CD4-positive, alpha-beta memory T cell (primary cell): ENCODE results near the gene DHX32. TPM values are rescaled to one million over a fixed set of nuclear protein-coding genes. Genes with fewer than 3 reads are reported as not detected.

ENCODE experiments used
- CTCF ChIA-PET: fragments of 350-600 bp; sonication (Branson Sonifier 250); formaldehyde crosslinking; loops from one replicate; lab custom pipeline; 2021; ENCODE audit warnings: inconsistent platforms; ENCODE audit not compliant: partially characterized antibody; lab: Charles Lee
- POLR2A ChIA-PET: fragments of 350-600 bp; sonication (Branson Sonifier 250); formaldehyde crosslinking; loops from one replicate; lab custom pipeline; 2021; ENCODE audit not compliant: partially characterized antibody; lab: Charles Lee
- DNase-seq, 5 donors: peaks; one replicate each; pipeline versions ENCODE4 v3.0.0 to v3.0.0-alpha.2; 2020 to 2022; ENCODE audit warnings: mixed read lengths in 1 of 5
- H3K27ac ChIP-seq: one replicate; pipeline ENCODE4 v1.7.0; 2013; ENCODE audit warnings: low read depth, low read length
- H3K27me3 ChIP-seq: 2 replicates; pipeline ENCODE4 v1.7.0; 2013; ENCODE audit warnings: mild to moderate bottlenecking, low read length, moderate library complexity; ENCODE audit not compliant: insufficient read depth
- H3K36me3 ChIP-seq: 2 replicates; pipeline ENCODE4 v1.7.0; 2013; ENCODE audit warnings: mild to moderate bottlenecking, low read length, moderate library complexity; ENCODE audit not compliant: insufficient read depth
- H3K4me1 ChIP-seq: 2 replicates; pipeline ENCODE4 v1.7.0; 2013; ENCODE audit warnings: mild to moderate bottlenecking, low read length, moderate library complexity; ENCODE audit not compliant: insufficient read depth
- H3K4me3 ChIP-seq, 2 donors: one replicate each; pipeline ENCODE4 v1.7.0; 2013; ENCODE audit warnings: low read length in 2 of 2, mild to moderate bottlenecking in 1 of 2
- H3K9me3 ChIP-seq, 2 donors: one replicate each; pipeline ENCODE4 v1.7.0; 2013; ENCODE audit warnings: low read length in 2 of 2, control low read depth in 1 of 2; ENCODE audit not compliant: control insufficient read depth in 1 of 2
- H3K27ac Mint-ChIP-seq, 7 donors: one replicate each; pipeline ENCODE4 v1.8.0; 2020 to 2021; ENCODE audit warnings: mixed read lengths in 7 of 7, mild to moderate bottlenecking in 6 of 7, inconsistent platforms in 3 of 7, moderate library complexity in 3 of 7
- H3K27me3 Mint-ChIP-seq, 2 donors: one replicate each; pipeline ENCODE4 v1.8.0; 2020 to 2021; ENCODE audit warnings: mixed read lengths in 2 of 2
- H3K36me3 Mint-ChIP-seq, 2 donors: one replicate each; pipeline ENCODE4 v1.8.0; 2020 to 2021; ENCODE audit warnings: mixed read lengths in 2 of 2, inconsistent platforms in 1 of 2, mild to moderate bottlenecking in 1 of 2
- H3K4me1 Mint-ChIP-seq, 4 donors: one replicate each; pipeline ENCODE4 v1.8.0; 2020 to 2021; ENCODE audit warnings: mixed read lengths in 4 of 4, mild to moderate bottlenecking in 1 of 4
- H3K4me3 Mint-ChIP-seq, 8 donors: one replicate each; pipeline ENCODE4 v1.8.0; 2020 to 2021; ENCODE audit warnings: mixed read lengths in 8 of 8, mild to moderate bottlenecking in 7 of 8, moderate library complexity in 6 of 8, inconsistent platforms in 3 of 8
- H3K9me3 Mint-ChIP-seq, 8 donors: one replicate each; pipeline ENCODE4 v1.8.0; 2020 to 2021; ENCODE audit warnings: mixed read lengths in 8 of 8, mild to moderate bottlenecking in 5 of 8, inconsistent platforms in 3 of 8, moderate library complexity in 1 of 8
- intact Hi-C: fragments of 100-400 bp; cut with micrococcal nuclease; formaldehyde crosslinking; loops from one replicate; pipeline ENCODE4 v1.15.1; 2023
- polyA plus RNA-seq, 2 donors: library from polyadenylated mRNA; unstranded; fragments of 300-500 nt; fragmentation: Illumina TruSeq; gene quantifications; one replicate each; pipeline ENCODE4 v1.2.3, GENCODE V29; 2021
- total RNA-seq, 2 experiments: library from RNA; stranded (reverse); gene quantifications; one replicate each; pipeline ENCODE4 v1.2.3, GENCODE V29; 2021

The DHX32 gene
- total and polyA plus RNA-seq, 4 experiments from 2014 or later, result 7.1 to 13.3 (median 8.9) TPM

GRCh38 chr10:125880719-125881118, 373 bp downstream of the DHX32 start:
- H3K36me3 ChIP-seq, result no peaks in the 10 kb centered on the region
- POLR2A ChIA-PET, result no interaction called here
- intact Hi-C loops, result no loop called here
- H3K27me3 ChIP-seq, result no peaks in the 10 kb centered on the region
- H3K27me3 Mint-ChIP-seq, result peaks cover 0 to 1% of the 10 kb centered on the region in 2 donors
- no peaks in the 10 kb centered on the region for H3K4me1 ChIP-seq
- H3K27ac ChIP-seq, result no peak overlapping the region
- H3K4me3 Mint-ChIP-seq, result no peak overlapping the region
- CTCF ChIA-PET, result no interaction called here
- no peaks in the 10 kb centered on the region for H3K9me3 ChIP-seq
- no peaks in the 10 kb centered on the region for H3K4me1 Mint-ChIP-seq
- H3K9me3 Mint-ChIP-seq, result peaks cover 0 to 14% (median 7%) of the 10 kb centered on the region in 8 donors
- H3K27ac Mint-ChIP-seq, result no peak overlapping the region
- H3K4me3 ChIP-seq, result no peak overlapping the region
- no peak for DNase-seq
- peaks cover 3 to 17% of the 10 kb centered on the region in 2 donors for H3K36me3 Mint-ChIP-seq

- POLR2A ChIA-PET, result no interaction called here
- intact Hi-C loops, result no loop called here
- no peak overlapping the region for H3K27ac Mint-ChIP-seq
- no peaks in the 10 kb centered on the region for H3K4me1 Mint-ChIP-seq
- DNase-seq, result no peak
- H3K4me3 Mint-ChIP-seq, result no peak overlapping the region
- Histone ChIP-seq H3K9me3 (no peaks in the 10 kb centered on the region), H3K36me3 (no peaks in the 10 kb centered on the region), H3K4me1 (no peaks in the 10 kb centered on the region), H3K27me3 (no peaks in the 10 kb centered on the region), H3K27ac (no peak overlapping the region), H3K4me3 (no peak overlapping the region)
- CTCF ChIA-PET, result no interaction called here
- H3K9me3 Mint-ChIP-seq, result peaks cover 0 to 17% (median 8%) of the 10 kb centered on the region in 8 donors
- peaks cover 0 to 1% of the 10 kb centered on the region in 2 donors for H3K27me3 Mint-ChIP-seq
- H3K36me3 Mint-ChIP-seq, result peaks cover 3 to 25% of the 10 kb centered on the region in 2 donors
Observed at GRCh38 chr10:125878957-125879835, 1.9 kb downstream of the DHX32 start.

- no peak overlapping the region for H3K27ac Mint-ChIP-seq
- Histone ChIP-seq H3K27me3 (no peaks in the 10 kb centered on the region), H3K9me3 (no peaks in the 10 kb centered on the region), H3K4me3 (no peak overlapping the region), H3K36me3 (no peaks in the 10 kb centered on the region), H3K27ac (no peak overlapping the region), H3K4me1 (no peaks in the 10 kb centered on the region)
- intact Hi-C loops, result no loop called here
- ChIA-PET POLR2A (no interaction called here), CTCF (interaction anchor here (1.2 to 1.8 kb wide), 2 partner anchors 11 to 13 kb away, joined by 3 to 5 read pairs; no protein-coding TSS in a partner anchor)
- H3K36me3 Mint-ChIP-seq, result peaks cover 3 to 18% of the 10 kb centered on the region in 2 donors
- DNase-seq, result no peak
- H3K4me1 Mint-ChIP-seq, result no peaks in the 10 kb centered on the region
- H3K9me3 Mint-ChIP-seq, result peaks cover 0 to 10% (median 5%) of the 10 kb centered on the region in 8 donors
- H3K27me3 Mint-ChIP-seq, result no peaks in the 10 kb centered on the region
- H3K4me3 Mint-ChIP-seq, result no peak overlapping the region
Observed at GRCh38 chr10:125871338-125871737, 9.8 kb downstream of the DHX32 start.

GRCh38 chr10:125868372-125868975, 12.6 kb downstream of the DHX32 start:
- intact Hi-C loops, result no loop called here
- Histone ChIP-seq H3K36me3 (no peaks in the 10 kb centered on the region), H3K27me3 (no peaks in the 10 kb centered on the region), H3K9me3 (no peaks in the 10 kb centered on the region), H3K27ac (no peak overlapping the region), H3K4me1 (no peaks in the 10 kb centered on the region), H3K4me3 (no peak overlapping the region)
- H3K36me3 Mint-ChIP-seq, result peaks cover 3 to 4% of the 10 kb centered on the region in 2 donors
- H3K27ac Mint-ChIP-seq, result no peak overlapping the region
- ChIA-PET CTCF (interaction anchor here (0.8 to 1.8 kb wide), 9 partner anchors 9 to 1985 kb away, joined by 3 to 9 read pairs (median 3); no protein-coding TSS in a partner anchor), POLR2A (no interaction called here)
- peak in 4 of 5 donors; percentile 3 to 21 (median 6) for DNase-seq
- H3K27me3 Mint-ChIP-seq, result no peaks in the 10 kb centered on the region
- H3K4me1 Mint-ChIP-seq, result no peaks in the 10 kb centered on the region
- no peaks in the 10 kb centered on the region for H3K9me3 Mint-ChIP-seq
- H3K4me3 Mint-ChIP-seq, result no peak overlapping the region

GRCh38 chr10:125866421-125867029, 14.6 kb downstream of the DHX32 start:
- Mint-ChIP-seq H3K27ac (no peak overlapping the region), H3K27me3 (no peaks in the 10 kb centered on the region), H3K4me1 (no peaks in the 10 kb centered on the region), H3K36me3 (peaks cover 3 to 4% of the 10 kb centered on the region in 2 donors), H3K4me3 (no peak overlapping the region), H3K9me3 (no peaks in the 10 kb centered on the region)
- ChIA-PET CTCF (interaction anchor here (1.2 kb wide), 1 partner anchor 15 kb away, joined by 3 read pairs; no protein-coding TSS in a partner anchor), POLR2A (no interaction called here)
- H3K27ac ChIP-seq, result no peak overlapping the region
- no peaks in the 10 kb centered on the region for H3K36me3 ChIP-seq
- intact Hi-C loops, result no loop called here
- DNase-seq, result no peak
- no peaks in the 10 kb centered on the region for H3K27me3 ChIP-seq
- H3K4me1 ChIP-seq, result no peaks in the 10 kb centered on the region
- H3K4me3 ChIP-seq, result no peak overlapping the region
- H3K9me3 ChIP-seq, result no peaks in the 10 kb centered on the region

- Mint-ChIP-seq H3K36me3 (peaks cover 3 to 4% of the 10 kb centered on the region in 2 donors), H3K4me3 (no peak overlapping the region)
Observed at GRCh38 chr10:125865120-125865519, 16.0 kb downstream of the DHX32 start.

More at GRCh38 chr10:125865120-125865519, 16.0 kb downstream of the DHX32 start:
- no peaks in the 10 kb centered on the region for H3K4me1 ChIP-seq
- H3K9me3 ChIP-seq, result no peaks in the 10 kb centered on the region
- Mint-ChIP-seq H3K27me3 (no peaks in the 10 kb centered on the region), H3K4me1 (no peaks in the 10 kb centered on the region), H3K9me3 (no peaks in the 10 kb centered on the region), H3K27ac (no peak overlapping the region)
- intact Hi-C loops, result no loop called here
- ChIA-PET CTCF (interaction anchor here (1.2 kb wide), 1 partner anchor 17 kb away, joined by 3 read pairs; no protein-coding TSS in a partner anchor), POLR2A (no interaction called here)
- H3K36me3 ChIP-seq, result no peaks in the 10 kb centered on the region
- no peak for DNase-seq
- H3K27me3 ChIP-seq, result no peaks in the 10 kb centered on the region
- H3K4me3 ChIP-seq, result no peak overlapping the region
- no peak overlapping the region for H3K27ac ChIP-seq
